ENCODE measurements around the gene RET.

RET gene

DNA sequence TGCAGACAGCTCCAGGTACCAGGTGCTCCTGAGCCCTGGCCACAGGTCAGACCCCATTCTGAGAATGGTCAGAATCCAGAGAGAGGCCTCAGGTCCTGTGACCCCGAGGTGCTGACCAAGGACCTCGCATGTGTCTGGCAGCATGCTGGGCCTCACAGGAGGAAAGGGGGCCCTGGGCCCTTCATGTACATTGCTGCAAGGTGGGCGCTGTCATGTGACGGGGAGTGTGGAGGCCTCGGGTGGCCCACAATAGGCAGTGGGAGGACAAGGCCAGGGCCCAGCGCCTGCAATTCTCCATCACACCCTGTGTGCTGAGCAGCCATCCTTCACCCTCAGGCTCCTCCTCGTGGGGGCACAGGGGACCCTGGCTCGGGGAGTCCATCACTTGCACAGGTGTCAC lies 15.5 kb upstream of the RET start:
- Histone ChIP-seq H3K79me2 (ENCODE audit: insufficient read depth, low read depth) (no peaks in the 10 kb centered on the region), H3K27me3 (ENCODE audit: insufficient read depth, low read depth) (no peaks in the 10 kb centered on the region), H4K20me1 (ENCODE audit: insufficient read depth) (no peaks in the 10 kb centered on the region), H3K4me2 (no peak overlapping the region), H3K4me3 (IDR thresholded peaks at IDR 0.05; ENCODE audit: insufficient read depth, low read depth, low read length) (no peak overlapping the region), H3K27ac (no peak overlapping the region), H3K36me3 (ENCODE audit: insufficient read depth) (no peaks in the 10 kb centered on the region), H3K9ac (no peak overlapping the region), H3K4me1 (ENCODE audit: low read depth, poor library complexity, severe bottlenecking) (no peaks in the 10 kb centered on the region), H2AFZ (ENCODE audit: low read depth) (no peak overlapping the region)
- TF ChIP-seq, protein P1, sequence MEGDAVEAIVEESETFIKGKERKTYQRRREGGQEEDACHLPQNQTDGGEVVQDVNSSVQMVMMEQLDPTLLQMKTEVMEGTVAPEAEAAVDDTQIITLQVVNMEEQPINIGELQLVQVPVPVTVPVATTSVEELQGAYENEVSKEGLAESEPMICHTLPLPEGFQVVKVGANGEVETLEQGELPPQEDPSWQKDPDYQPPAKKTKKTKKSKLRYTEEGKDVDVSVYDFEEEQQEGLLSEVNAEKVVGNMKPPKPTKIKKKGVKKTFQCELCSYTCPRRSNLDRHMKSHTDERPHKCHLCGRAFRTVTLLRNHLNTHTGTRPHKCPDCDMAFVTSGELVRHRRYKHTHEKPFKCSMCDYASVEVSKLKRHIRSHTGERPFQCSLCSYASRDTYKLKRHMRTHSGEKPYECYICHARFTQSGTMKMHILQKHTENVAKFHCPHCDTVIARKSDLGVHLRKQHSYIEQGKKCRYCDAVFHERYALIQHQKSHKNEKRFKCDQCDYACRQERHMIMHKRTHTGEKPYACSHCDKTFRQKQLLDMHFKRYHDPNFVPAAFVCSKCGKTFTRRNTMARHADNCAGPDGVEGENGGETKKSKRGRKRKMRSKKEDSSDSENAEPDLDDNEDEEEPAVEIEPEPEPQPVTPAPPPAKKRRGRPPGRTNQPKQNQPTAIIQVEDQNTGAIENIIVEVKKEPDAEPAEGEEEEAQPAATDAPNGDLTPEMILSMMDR (conservative IDR thresholded peaks at IDR 0.05; ENCODE audit: low read depth, low read length) = no peak

DNA sequence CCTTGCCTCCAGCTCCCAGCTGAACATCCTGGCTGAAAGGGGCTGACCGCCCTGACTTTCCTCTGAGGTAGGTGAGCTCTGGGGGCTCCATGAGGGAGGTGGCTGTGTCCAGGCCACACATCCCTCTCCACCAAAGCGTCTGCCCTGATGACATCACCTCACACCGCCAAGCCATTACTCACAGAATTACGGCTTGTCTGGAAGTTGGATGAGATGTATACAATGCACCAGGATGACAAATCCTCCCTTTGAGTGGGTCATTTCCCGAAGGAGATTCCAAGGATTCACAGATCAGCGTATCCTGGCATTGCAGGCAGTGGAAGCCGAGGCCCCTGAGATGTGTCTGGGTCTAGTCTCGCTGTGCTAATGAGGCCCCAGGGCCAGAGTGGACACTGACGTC lies 15.1 kb upstream of the RET start:
- Histone ChIP-seq H3K4me1 (ENCODE audit: low read depth, poor library complexity, severe bottlenecking) (no peaks in the 10 kb centered on the region), H3K9ac (no peak overlapping the region), H3K4me2 (no peak overlapping the region), H3K4me3 (IDR thresholded peaks at IDR 0.05; ENCODE audit: insufficient read depth, low read depth, low read length) (no peak overlapping the region), H3K36me3 (ENCODE audit: insufficient read depth) (no peaks in the 10 kb centered on the region), H3K79me2 (ENCODE audit: insufficient read depth, low read depth) (no peaks in the 10 kb centered on the region), H4K20me1 (ENCODE audit: insufficient read depth) (no peaks in the 10 kb centered on the region), H3K27me3 (ENCODE audit: insufficient read depth, low read depth) (no peaks in the 10 kb centered on the region), H2AFZ (ENCODE audit: low read depth) (no peak overlapping the region), H3K27ac (no peak overlapping the region)
- TF ChIP-seq, protein P1 (conservative IDR thresholded peaks at IDR 0.05; ENCODE audit: low read depth, low read length) = no peak

DNA sequence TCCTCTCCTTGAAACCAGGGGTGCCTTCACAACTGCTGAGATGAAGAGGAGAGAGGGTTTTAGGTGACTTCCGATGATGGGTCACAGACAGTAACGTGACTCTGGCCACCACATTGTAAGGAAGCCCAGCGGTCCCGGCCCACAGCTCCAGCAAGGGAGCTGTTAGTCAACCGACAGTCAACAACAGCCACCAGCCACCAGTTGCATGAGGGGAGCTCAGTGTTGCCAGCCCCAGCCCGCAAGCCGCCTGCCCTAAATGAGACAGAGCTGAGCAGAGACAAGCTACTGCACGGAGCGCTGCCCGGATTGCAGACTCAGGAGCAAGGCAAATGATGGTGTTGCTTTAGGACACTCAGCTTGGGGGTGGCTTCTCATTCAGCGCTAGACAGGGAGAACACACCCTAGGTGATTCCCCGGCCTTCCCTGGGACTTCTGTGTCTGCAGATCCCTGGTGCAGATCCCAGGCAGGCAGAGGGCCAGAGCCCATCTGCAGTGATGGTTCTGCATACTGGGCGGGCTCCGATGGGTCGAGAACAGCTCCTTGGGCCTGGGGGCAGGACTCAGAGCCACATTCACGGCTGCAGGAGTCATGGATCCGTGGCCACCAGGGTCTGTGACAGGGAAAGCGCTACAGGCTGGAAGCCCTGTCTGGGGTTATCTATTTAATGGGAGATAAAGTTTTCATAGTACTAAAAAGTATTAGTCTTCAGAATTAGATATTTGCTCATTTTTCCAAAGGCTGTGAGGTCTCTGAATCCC lies 14.3 kb upstream of the RET start:
- H3K79me2 ChIP-seq (ENCODE audit: insufficient read depth, low read depth) = no peaks in the 10 kb centered on the region
- H3K4me2 ChIP-seq = no peak overlapping the region
- no peaks in the 10 kb centered on the region; the same call in 1 of the 2 replicates for H3K27me3 ChIP-seq (ENCODE audit: insufficient read depth, low read depth)
- H3K27ac ChIP-seq = no peak overlapping the region
- H4K20me1 ChIP-seq (ENCODE audit: insufficient read depth) = no peaks in the 10 kb centered on the region
- H3K4me3 ChIP-seq (IDR thresholded peaks at IDR 0.05; ENCODE audit: insufficient read depth, low read depth, low read length) = no peak overlapping the region
- no peaks in the 10 kb centered on the region for H3K4me1 ChIP-seq (ENCODE audit: low read depth, poor library complexity, severe bottlenecking)
- H3K36me3 ChIP-seq (ENCODE audit: insufficient read depth) = no peaks in the 10 kb centered on the region
- TF ChIP-seq, protein P1 (conservative IDR thresholded peaks at IDR 0.05; ENCODE audit: low read depth, low read length) = no peak
- no peak overlapping the region for H2AFZ ChIP-seq (ENCODE audit: low read depth)
- H3K9ac ChIP-seq = no peak overlapping the region

DNA sequence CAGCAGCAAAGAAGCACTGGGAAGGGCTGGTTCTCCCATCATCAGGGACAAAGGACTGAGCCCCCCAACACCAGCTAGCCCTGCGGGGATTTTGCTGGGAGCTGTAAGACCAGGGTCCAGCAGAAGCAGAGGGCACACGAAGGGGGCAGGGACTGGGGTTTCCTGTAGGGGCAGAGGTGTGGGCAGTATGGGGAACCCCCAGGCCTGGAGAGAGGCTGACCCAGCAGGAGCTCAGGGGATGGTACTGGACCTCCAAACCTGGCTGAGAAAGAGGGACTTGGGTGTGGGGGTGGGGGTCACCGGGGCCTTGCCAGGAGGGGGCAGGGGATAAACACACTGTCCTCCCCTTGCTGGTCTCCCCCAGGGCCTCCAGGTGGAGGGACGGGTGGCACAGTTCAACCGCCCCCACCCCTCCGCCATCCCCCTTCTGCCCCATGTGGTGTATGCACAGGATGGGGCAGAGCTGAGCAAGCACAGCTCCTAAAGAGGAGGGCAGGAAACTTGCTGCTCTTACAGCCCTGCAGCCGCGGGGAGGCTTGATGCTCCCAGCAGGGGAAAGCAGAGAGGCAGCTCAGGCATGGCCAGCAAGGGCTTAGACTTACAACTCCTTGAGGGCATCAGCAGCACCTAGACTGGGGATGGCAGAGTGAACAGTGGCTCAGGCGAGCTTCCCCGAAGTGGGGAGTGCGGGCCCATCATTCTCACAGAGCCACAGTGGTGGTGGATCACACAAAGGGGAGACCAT lies 12.4 kb upstream of the RET start:
- Histone ChIP-seq H3K4me2 (no peak overlapping the region), H2AFZ (ENCODE audit: low read depth) (no peak overlapping the region), H3K9ac (no peak overlapping the region), H4K20me1 (ENCODE audit: insufficient read depth) (no peaks in the 10 kb centered on the region), H3K4me3 (IDR thresholded peaks at IDR 0.05; ENCODE audit: insufficient read depth, low read depth, low read length) (no peak overlapping the region), H3K79me2 (ENCODE audit: insufficient read depth, low read depth) (no peaks in the 10 kb centered on the region), H3K27ac (no peak overlapping the region), H3K4me1 (ENCODE audit: low read depth, poor library complexity, severe bottlenecking) (no peaks in the 10 kb centered on the region), H3K27me3 (ENCODE audit: insufficient read depth, low read depth) (no peaks in the 10 kb centered on the region; the same call in 1 of the 2 replicates), H3K36me3 (ENCODE audit: insufficient read depth) (no peaks in the 10 kb centered on the region)
- TF ChIP-seq, protein P1 (conservative IDR thresholded peaks at IDR 0.05; ENCODE audit: low read depth, low read length) = no peak

Measured in KMS-11 (cell line).